Spleen (tissue), 11 donors: Measurements from ENCODE around the gene ZNF639. TPM values are rescaled to one million over a fixed set of nuclear protein-coding genes. Genes with fewer than 3 reads are reported as not detected.

Experiments used
- DNase-seq: peaks from one replicate; pipeline ENCODE4 v3.0.0-alpha.2; 2020
- H3K27ac ChIP-seq, 8 donors: fragments of 200-600 bp; sonication (generic) in 7 of 8; 1 replicate in 4 of 8; 2 replicates in 4 of 8; pipeline versions ENCODE4 v1.5.0 to v1.8.0; 2016 to 2021; ENCODE audit warnings: inconsistent platforms in 4 of 8, mild to moderate bottlenecking in 4 of 8, moderate library complexity in 1 of 8
- H3K27me3 ChIP-seq, 7 donors: fragments of 200-600 bp; sonication (generic) in 6 of 7; replicated peaks in 1 of 7; 1 replicate in 4 of 7; 2 replicates in 3 of 7; pipeline versions ENCODE4 v1.5.0 to v1.8.0; 2016 to 2021; ENCODE audit warnings: inconsistent platforms in 3 of 7, mild to moderate bottlenecking in 1 of 7
- H3K36me3 ChIP-seq, 6 donors: fragments of 200-600 bp; sonication (generic) in 5 of 6; 1 replicate in 4 of 6; 2 replicates in 2 of 6; pipeline versions ENCODE4 v1.5.0 to v1.8.0; 2016 to 2021; ENCODE audit warnings: inconsistent platforms in 2 of 6
- H3K4me1 ChIP-seq, 6 donors: fragments of 200-600 bp; sonication (generic) in 5 of 6; 1 replicate in 3 of 6; 2 replicates in 3 of 6; pipeline versions ENCODE4 v1.5.0 to v1.8.0; 2016 to 2021; ENCODE audit warnings: inconsistent platforms in 3 of 6
- H3K4me3 ChIP-seq, 8 donors: fragments of 200-600 bp; sonication (generic) in 7 of 8; 1 replicate in 4 of 8; 2 replicates in 4 of 8; pipeline versions ENCODE4 v1.5.0 to v1.8.0; 2016 to 2021; ENCODE audit warnings: inconsistent platforms in 4 of 8, mild to moderate bottlenecking in 4 of 8, moderate library complexity in 2 of 8
- H3K9me3 ChIP-seq, 8 donors: fragments of 200-600 bp; sonication (generic) in 7 of 8; 1 replicate in 4 of 8; 2 replicates in 4 of 8; pipeline versions ENCODE4 v1.5.0 to v1.8.0; 2016 to 2021; ENCODE audit warnings: inconsistent platforms in 4 of 8
- POLR2A ChIP-seq, 3 donors: fragments of 450-650 bp; IDR thresholded peaks; one replicate each; pipeline ENCODE4 v1.5.1; 2017; ENCODE audit warnings: antibody characterized with exemption in 3 of 3, mild to moderate bottlenecking in 1 of 3
- POLR2AphosphoS5 ChIP-seq, 3 donors: sonication (generic); formaldehyde crosslinking; IDR thresholded peaks; one replicate each; pipeline ENCODE4 v1.5.1; 2017; ENCODE audit warnings: antibody characterized with exemption in 3 of 3
- WGBS, 5 donors: extraction: QIAGEN DNeasy Blood & Tissue Kit in 3 of 5; methylation state at CpG; one replicate each; pipeline versions ENCODE4 v1.1.5 to v1.1.7; 2013 to 2018; 5-methylcytosine and 5-hydroxymethylcytosine counted together
- intact Hi-C: fragments of 100-400 bp; cut with DNase I; formaldehyde crosslinking; loops from one replicate; pipeline ENCODE4 v1.15.0; 2023; ENCODE audit warnings: low total_unique reads
- polyA plus RNA-seq, 3 donors: library from polyadenylated mRNA; stranded (reverse); fragments of 200-250 nt; gene quantifications; one replicate each; pipeline ENCODE4 v1.2.1, GENCODE V29; 2013
- total RNA-seq, 7 donors: library from RNA; depleted of rRNA in 3 of 7; stranded (reverse); fragments of >200 nt in 3 of 7; fragmentation: NEBNext Ultra II Directional in 4 of 7; extraction: Animal tissue kit (Norgen Biotek cat#: 25700) in 4 of 7; gene quantifications; one replicate each; pipeline versions ENCODE4 v1.1.0 to v1.2.1, GENCODE V29; 2016 to 2021
- TF ChIP-seq, protein P1 (sequence below), 11 experiments: fragments of 200-600 bp in 7 of 11; fragments of 450-650 bp in 4 of 11; sonication (generic) in 4 of 11; IDR thresholded peaks in 8 of 11; conservative IDR thresholded peaks in 3 of 11; 1 replicate in 7 of 11; 2 replicates in 4 of 11; pipeline versions ENCODE4 v1.4.0 to v1.8.0; 2016 to 2021; ENCODE audit warnings: antibody characterized with exemption in 11 of 11, inconsistent platforms in 4 of 11, mild to moderate bottlenecking in 1 of 11
- donor health status: healthy with polysubstance abuse.
- donor health status: DM: no; HTN: no; CAD: no; lungs with moderate emphysema.
- donor health status: DM: no; HTN: no; CAD: no.
- donor health status: Bipolar disorder and iron deficiency.
- donor health status: healthy.
- donor health status: DM: no; HTN: no; CAD: no.
- donor health status: DM: yes; HTN: yes; CAD: no.

ZNF639 gene
- total and polyA plus RNA-seq, 10 donors, result 18.6 to 68.2 (median 29.8) TPM

DNA sequence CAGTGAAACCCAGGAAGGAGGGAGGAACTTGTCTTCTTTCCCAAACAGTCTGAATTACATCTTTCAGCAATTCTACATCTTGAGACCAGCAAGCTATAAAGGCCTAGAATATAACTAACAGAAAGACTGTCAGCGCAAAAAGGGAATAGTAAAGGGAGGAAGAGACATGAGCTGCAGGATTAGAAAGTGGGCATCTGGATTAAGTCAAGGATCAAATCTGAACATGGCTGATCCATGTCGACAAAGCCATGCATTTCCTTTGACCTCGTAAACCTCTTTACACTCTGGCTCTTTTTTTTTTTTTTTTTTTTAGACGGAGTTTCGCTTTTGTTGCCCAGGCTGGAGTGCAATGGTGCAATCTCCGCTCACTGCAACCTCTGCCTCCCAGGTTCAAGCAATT is 36.5 kb upstream of the ZNF639 start:
- no peak for DNase-seq
- H3K36me3 ChIP-seq, result no peaks in the 10 kb centered on the region
- H3K9me3 ChIP-seq, result no peaks in the 10 kb centered on the region
- intact Hi-C loops, result no loop called here
- H3K4me1 ChIP-seq, result no peaks in the 10 kb centered on the region
- H3K27ac ChIP-seq, result no peak overlapping the region
- 73 to 85% (median 79%) methylated on average over 6 of the region's 6 CpGs for WGBS, 5 donors
- H3K27me3 ChIP-seq, result no peaks in the 10 kb centered on the region
- no peak overlapping the region for H3K4me3 ChIP-seq
- no peak for TF ChIP-seq POLR2AphosphoS5 (IDR thresholded peaks at IDR 0.05)
- TF ChIP-seq POLR2A (IDR thresholded peaks at IDR 0.05), result no peak
- TF ChIP-seq, protein P1, sequence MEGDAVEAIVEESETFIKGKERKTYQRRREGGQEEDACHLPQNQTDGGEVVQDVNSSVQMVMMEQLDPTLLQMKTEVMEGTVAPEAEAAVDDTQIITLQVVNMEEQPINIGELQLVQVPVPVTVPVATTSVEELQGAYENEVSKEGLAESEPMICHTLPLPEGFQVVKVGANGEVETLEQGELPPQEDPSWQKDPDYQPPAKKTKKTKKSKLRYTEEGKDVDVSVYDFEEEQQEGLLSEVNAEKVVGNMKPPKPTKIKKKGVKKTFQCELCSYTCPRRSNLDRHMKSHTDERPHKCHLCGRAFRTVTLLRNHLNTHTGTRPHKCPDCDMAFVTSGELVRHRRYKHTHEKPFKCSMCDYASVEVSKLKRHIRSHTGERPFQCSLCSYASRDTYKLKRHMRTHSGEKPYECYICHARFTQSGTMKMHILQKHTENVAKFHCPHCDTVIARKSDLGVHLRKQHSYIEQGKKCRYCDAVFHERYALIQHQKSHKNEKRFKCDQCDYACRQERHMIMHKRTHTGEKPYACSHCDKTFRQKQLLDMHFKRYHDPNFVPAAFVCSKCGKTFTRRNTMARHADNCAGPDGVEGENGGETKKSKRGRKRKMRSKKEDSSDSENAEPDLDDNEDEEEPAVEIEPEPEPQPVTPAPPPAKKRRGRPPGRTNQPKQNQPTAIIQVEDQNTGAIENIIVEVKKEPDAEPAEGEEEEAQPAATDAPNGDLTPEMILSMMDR (IDR thresholded peaks at IDR 0.05 in 8 of 11, conservative IDR thresholded peaks at IDR 0.05 in 3 of 11), result no peak

DNA sequence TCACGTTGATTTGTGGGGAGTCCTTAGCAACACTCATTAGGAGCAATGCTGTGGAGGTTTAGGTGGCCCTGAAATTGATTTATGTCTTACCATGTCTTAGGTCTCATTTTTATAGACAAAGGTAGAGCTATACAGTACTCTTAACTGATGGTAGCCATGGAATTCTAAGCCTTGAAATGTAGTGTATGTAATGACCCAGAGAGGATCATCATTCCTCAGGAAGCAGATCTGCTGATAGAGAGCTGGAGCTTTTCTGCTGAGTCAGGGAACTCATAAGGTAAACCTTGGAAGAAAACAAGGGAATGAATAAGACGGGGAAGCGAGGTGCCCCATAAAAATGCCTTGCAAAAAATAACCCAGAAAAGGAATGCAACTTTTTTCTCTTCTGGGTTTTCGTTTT is 34.0 kb upstream of the ZNF639 start:
- no peak overlapping the region for H3K4me3 ChIP-seq
- H3K27me3 ChIP-seq, result no peaks in the 10 kb centered on the region
- no peak overlapping the region for H3K27ac ChIP-seq
- DNase-seq, result no peak
- WGBS, 5 donors, result 56 to 78% (median 72%) methylated on average over 4 of the region's 4 CpGs
- H3K36me3 ChIP-seq, result no peaks in the 10 kb centered on the region
- H3K4me1 ChIP-seq, result no peaks in the 10 kb centered on the region
- TF ChIP-seq POLR2A (IDR thresholded peaks at IDR 0.05), result no peak
- no peak for TF ChIP-seq POLR2AphosphoS5 (IDR thresholded peaks at IDR 0.05)
- TF ChIP-seq, protein P1 (IDR thresholded peaks at IDR 0.05 in 8 of 11, conservative IDR thresholded peaks at IDR 0.05 in 3 of 11), result no peak
- no peaks in the 10 kb centered on the region for H3K9me3 ChIP-seq
- intact Hi-C loops, result no loop called here

DNA sequence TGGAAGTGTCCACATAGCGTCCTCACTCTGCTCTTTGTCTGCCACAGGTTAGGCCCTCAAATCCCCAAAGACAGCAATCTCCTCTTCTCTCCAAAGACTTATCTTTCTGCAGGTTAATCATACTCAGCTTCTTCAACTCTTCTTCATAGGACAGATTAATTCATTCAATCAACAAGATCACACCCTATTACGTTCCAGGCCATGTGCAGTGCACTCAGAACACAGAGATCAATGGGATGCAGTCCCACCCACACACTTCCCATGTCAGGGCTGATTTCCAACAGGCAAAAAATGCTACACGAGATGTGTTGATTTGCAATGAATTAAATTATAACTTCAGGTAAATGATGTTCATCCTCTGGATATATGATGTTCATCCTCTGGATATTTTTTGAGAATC is 33.5 kb upstream of the ZNF639 start:
- Histone ChIP-seq H3K4me3 (no peak overlapping the region), H3K36me3 (no peaks in the 10 kb centered on the region), H3K27ac (no peak overlapping the region), H3K27me3 (no peaks in the 10 kb centered on the region), H3K4me1 (no peaks in the 10 kb centered on the region), H3K9me3 (no peaks in the 10 kb centered on the region)
- no peak for DNase-seq
- 54 to 63% (median 59%) methylated on average over 3 of the region's 3 CpGs for WGBS, 5 donors
- intact Hi-C loops, result no loop called here
- TF ChIP-seq, protein P1 (IDR thresholded peaks at IDR 0.05 in 8 of 11, conservative IDR thresholded peaks at IDR 0.05 in 3 of 11), result no peak
- TF ChIP-seq POLR2A (IDR thresholded peaks at IDR 0.05) (no peak), POLR2AphosphoS5 (IDR thresholded peaks at IDR 0.05) (no peak)

DNA sequence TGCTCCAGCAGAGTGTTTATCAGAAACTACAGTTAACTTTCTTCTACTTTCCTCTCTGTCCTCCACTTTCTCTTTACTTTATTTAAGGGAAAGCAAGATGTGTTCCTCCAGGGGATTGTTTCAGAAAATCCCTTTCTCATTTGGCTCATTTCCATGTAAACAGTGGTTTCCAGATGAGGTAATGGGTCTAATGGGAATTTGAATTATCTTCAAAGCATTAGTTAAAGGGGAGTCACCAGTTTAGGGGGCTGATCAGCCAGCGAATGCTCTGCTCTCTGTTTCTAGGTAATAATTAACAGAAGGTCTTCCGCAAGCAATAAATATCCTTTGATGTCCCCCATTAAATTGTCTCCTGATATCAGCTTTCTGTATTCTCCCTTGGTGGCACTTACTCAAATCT is 30.4 kb upstream of the ZNF639 start:
- Histone ChIP-seq H3K4me1 (no peaks in the 10 kb centered on the region), H3K27me3 (no peaks in the 10 kb centered on the region), H3K9me3 (no peaks in the 10 kb centered on the region), H3K27ac (no peak overlapping the region), H3K4me3 (no peak overlapping the region), H3K36me3 (no peaks in the 10 kb centered on the region)
- intact Hi-C loops, result no loop called here
- no peak for DNase-seq
- WGBS, 5 donors, result 87 to 98% (median 96%) methylated on average over 2 of the region's 2 CpGs
- TF ChIP-seq POLR2AphosphoS5 (IDR thresholded peaks at IDR 0.05), result no peak
- TF ChIP-seq, protein P1 (IDR thresholded peaks at IDR 0.05 in 8 of 11, conservative IDR thresholded peaks at IDR 0.05 in 3 of 11), result no peak
- TF ChIP-seq POLR2A (IDR thresholded peaks at IDR 0.05), result no peak
